T-helper 2 cell (primary cell): ENCODE measurements around the gene SREBF2.

Source experiments
- DNase-seq, 5 experiments: peaks; one replicate each; pipeline versions ENCODE4 v3.0.0 to v3.0.0-alpha.2; 2012 to 2022
- total RNA-seq, 2 donors: gene quantifications; one replicate each; lab custom pipeline; 2026; lab: John Stamatoyannopoulos, UW

The SREBF2 gene
- 58.5 to 136 reads per million in 2 donors for total RNA-seq

- DNase-seq = peak; percentile 96 to 100 (median 99)
These were observed at the start of gene SREBF2 for GRCh38 chr22:41832553-41833368. Gene SREBF2 (plus strand): TSS chr22:41833105. CDS start chr22:41833271, 166 bp downstream.

- no peak for DNase-seq
These were observed 45.6 kb upstream of the SREBF2 start for GRCh38 chr22:41787331-41787730.

DNA sequence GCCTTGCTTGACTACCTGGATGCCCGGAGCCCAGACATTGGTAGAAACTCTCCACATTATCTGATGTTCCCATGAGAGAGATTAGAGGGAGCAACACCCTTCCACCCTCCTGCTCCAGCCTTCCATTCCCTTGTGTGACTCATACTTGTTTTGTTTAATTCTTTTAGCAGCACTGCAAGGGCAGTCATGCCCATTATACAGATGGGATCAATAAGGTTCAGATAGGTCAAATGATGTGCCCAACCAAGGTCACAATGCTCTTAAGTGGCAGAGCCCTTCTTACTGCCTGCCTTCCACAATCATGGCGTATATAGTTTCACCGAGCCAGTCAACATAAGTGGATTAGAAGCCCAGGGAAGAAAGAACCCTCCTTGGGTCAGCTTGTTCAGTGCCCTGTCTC, 39.0 kb upstream of the SREBF2 start:
- no peak for DNase-seq

GRCh38 chr22:41798736-41799135, 34.2 kb upstream of the SREBF2 start:
- no peak for DNase-seq

GRCh38 chr22:41799486-41800347, 33.2 kb upstream of the SREBF2 start:
- peak in 1 of 5 experiments; percentile 13 for DNase-seq

DNA sequence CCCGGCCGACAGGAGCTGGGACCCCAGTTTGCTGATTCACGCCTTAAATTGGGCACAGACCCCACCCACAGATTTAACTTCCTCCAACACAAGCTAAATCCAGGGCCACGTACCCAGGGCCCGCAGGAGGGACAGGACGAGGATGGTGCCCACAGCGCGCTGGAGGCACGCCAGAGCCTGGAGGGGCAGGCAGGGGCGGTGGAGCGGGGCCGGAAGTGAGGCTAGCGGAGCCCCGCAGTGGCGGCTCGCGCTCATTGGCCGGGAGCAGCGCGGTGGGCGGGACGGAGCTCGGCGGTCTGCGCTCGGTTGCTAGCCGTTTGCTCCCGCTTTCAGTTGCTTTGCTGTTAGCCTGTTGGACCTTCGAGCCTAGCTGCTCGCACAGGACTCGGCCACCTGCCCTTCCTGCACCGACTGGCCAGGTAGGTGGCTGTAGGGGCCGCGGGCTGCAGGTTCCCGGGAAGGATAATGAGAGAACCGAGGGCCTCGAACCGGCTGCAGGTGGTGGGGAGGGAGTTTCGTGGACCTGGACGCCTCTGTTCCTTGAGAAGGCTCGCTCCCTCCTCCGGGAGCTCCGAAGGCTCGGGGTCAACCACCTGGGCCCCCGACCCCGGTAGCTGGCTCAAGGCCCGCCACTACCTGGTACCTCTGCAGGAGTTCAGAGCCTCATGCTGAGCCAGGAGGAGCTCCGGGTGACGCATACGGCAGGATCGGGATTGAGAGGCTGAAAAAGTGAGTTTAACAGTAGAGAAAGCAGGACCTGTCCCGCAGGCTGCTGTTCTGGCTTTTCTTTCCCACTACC, 32.4 kb upstream of the SREBF2 start, which contains the start of gene CCDC134:
TSS of gene CCDC134 (plus strand) at position 332 of the 799 bp plus-strand sequence. CDS start 8,212 bp downstream, outside the sequence.
- DNase-seq = peak; percentile 83 to 95 (median 86)

GRCh38 chr22:41801147-41801819, 31.6 kb upstream of the SREBF2 start:
- DNase-seq = peak in 1 of 5 experiments; percentile 10

DNA sequence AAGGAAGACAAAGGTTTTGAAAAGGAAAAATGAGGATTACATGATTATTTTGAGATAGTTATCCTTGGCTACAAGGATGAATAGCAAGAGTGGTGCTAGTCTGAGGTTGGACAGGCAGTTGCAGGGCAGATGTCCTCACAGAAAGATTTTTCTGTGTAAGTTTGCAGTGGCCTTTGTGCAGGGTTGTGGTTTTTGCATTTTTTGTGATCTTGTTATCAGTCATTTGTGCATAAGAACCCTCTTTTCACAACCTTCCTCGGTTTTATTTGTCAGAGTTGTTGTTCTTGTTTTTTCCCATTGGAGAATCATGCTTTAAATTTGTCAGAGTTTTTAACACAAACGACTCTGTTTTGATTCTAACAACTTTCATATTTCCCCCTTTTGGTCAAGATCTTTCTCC, 31.0 kb upstream of the SREBF2 start:
- peak in 1 of 5 experiments; percentile 63 for DNase-seq

DNA sequence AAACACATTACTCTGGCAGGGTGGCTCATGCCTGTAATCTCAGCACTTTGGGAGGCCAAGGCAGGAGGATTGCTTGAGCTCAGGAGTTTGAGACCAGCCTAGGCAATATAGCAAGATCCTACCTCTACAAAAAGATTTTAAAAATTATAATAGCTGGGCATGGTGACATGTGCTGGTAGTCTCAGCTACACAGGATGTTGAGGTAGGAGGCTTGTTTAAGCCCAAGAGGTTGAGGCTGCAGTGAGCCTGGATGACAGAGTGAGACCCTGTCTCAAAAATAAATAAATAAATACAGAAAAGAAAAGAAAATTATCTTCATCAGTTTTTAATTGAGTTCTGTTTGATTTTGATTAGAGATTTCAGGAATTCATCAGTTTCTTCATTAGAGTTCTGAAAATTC, 27.3 kb upstream of the SREBF2 start:
- peak in 1 of 5 experiments; percentile 68 for DNase-seq

GRCh38 chr22:41808400-41808799, 24.5 kb upstream of the SREBF2 start:
- DNase-seq = no peak

- no peak for DNase-seq
These were observed 22.9 kb upstream of the SREBF2 start for GRCh38 chr22:41810022-41810421.

DNA sequence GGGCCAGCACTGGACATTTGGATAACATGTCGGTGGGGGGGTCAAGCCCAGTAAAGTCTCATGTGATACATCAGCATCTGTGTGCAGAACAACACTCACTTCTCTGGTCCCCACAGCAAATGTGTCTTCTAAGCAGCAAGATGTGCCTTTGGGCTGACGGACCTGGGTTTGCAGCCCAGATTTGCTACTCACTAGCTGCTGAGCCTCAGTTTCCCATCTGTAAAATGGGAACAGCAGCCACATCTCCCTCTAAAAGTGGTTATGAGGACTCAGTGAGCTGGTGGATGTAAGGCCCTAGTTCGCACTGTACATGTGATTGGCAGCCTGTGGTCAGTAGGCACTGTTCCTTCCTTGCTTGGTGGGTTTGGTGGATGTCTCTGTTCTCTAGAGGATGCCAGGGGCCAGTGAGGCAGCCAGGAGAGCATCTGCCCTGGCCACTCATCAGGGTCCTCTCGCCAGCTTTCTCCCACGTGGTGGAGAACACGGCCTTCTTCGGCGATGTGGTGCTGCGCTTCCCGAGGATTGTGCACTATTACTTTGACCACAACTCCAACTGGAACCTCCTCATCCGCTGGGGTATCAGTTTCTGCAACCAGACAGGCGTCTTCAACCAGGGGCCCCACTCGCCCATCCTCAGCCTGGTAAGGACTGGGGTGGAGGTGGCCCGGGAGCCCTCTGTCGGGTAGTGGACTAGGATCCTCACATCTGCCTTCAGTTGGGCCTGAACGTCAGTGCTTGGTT, 19.9 kb upstream of the SREBF2 start:
- DNase-seq = no peak

DNA sequence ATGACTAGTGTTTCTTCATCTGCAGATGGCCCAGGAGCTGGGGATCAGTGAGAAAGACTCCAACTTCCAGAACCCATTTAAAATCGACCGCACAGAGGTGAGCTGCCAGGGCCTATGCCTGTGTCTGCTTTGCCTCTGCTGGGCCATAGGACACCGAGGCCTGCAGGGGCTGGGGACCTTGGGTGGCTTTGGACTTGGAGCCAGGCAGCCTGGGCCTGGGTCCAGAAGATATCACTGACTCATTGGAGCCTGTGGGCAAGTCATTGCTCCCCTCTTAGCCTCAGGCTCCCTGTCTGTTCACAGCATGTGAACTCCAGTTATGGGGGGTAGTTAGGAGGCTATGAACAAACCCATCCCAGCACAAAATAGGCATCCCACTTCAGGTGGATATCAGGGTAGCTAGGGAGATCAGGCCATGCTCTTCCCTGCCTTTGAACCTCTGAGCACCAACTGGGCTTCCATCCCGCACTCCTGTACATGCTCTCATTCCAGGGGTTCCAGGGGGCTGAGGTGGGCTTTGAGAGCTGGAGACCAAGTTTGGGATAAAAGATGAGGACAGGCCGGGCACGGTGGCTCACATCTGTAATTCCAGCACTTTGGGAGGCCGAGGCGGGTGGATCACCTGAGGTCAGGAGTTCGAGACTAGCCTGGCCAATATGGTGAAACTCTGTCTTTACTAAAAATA, 19.0 kb upstream of the SREBF2 start:
- DNase-seq = no peak

- no peak for DNase-seq
These were observed 17.2 kb upstream of the SREBF2 start for GRCh38 chr22:41815716-41816115.

DNA sequence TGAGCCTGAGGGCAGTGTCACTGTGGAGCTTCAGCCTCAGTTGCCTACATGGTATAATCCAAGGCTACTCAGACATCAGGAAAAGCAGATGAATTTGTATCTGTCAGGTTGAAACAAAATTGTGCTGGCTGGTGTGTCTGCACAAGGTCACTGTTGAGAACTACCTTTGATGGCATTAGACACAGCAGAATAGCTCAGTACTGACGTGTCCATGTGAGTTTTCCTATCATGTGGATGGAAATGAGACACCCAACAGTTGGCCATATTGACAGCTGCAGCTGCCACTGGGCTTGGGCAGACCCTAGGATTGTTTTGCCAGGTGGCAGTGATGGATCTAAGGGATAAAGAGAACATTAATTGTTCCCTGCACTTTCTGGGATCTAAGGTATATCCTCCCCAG, 16.7 kb upstream of the SREBF2 start:
- no peak for DNase-seq

DNA sequence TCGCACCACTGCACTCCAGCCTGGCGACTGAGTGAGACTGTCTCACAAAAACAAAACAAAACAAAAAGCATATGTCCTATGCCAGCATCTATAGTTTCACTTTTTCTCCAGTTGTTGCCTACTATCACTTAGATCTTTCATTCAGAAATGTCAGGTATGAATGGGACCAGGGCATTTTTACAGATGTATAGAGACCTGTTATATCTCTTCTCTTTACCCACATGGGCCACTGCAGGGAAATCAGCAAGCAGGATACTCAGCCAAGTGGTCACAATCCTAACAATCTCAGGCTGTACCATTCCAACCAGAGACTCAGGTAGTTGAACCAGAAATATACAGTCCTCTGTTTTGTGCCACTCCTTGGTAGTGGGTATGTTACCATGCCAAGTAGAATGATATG, 16.0 kb upstream of the SREBF2 start:
- peak in 1 of 5 experiments; percentile 30 for DNase-seq

- DNase-seq = no peak
These were observed 14.9 kb upstream of the SREBF2 start for GRCh38 chr22:41818011-41818410.

GRCh38 chr22:41818596-41818995, 14.3 kb upstream of the SREBF2 start:
- DNase-seq = no peak

DNA sequence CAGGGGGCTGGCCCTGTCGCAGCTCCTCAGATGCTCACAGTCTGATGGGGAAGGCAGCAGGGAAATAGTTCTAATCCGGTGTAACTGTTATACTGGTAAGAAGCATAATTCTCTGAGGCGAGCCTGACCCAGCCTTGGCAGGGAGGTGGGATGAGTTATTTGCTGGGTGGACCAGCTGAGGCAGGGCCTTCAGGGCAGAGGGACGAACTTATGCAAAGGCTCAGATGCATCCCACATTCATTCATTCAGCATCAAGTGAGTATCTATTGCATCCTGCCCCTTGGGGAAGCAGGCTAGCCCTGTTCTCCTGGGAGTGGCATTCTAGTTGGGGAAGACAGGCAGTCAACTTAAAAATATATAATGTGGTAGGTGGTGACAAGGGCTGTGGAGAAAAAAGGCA, 13.6 kb upstream of the SREBF2 start:
- no peak for DNase-seq

- DNase-seq = no peak
These were observed 12.5 kb upstream of the SREBF2 start for GRCh38 chr22:41820447-41820846.
